HG03175 (cell line): ENCODE results near the gene FITM2.
"Not testable (repeated sequence)": the region's sequence is repeated elsewhere in the genome, so short reads cannot be mapped to it uniquely, and the experiment has no call there.

ENCODE experiments used
- ATAC-seq: cut with Tn5 transposase; IDR thresholded peaks from one replicate; pipeline ENCODE4 v1.9.1; 2021; ENCODE audit warnings: mild to moderate bottlenecking, moderate library complexity; ENCODE audit not compliant: unreplicated experiment

Gene FITM2, protein sequence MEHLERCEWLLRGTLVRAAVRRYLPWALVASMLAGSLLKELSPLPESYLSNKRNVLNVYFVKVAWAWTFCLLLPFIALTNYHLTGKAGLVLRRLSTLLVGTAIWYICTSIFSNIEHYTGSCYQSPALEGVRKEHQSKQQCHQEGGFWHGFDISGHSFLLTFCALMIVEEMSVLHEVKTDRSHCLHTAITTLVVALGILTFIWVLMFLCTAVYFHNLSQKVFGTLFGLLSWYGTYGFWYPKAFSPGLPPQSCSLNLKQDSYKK

DNA sequence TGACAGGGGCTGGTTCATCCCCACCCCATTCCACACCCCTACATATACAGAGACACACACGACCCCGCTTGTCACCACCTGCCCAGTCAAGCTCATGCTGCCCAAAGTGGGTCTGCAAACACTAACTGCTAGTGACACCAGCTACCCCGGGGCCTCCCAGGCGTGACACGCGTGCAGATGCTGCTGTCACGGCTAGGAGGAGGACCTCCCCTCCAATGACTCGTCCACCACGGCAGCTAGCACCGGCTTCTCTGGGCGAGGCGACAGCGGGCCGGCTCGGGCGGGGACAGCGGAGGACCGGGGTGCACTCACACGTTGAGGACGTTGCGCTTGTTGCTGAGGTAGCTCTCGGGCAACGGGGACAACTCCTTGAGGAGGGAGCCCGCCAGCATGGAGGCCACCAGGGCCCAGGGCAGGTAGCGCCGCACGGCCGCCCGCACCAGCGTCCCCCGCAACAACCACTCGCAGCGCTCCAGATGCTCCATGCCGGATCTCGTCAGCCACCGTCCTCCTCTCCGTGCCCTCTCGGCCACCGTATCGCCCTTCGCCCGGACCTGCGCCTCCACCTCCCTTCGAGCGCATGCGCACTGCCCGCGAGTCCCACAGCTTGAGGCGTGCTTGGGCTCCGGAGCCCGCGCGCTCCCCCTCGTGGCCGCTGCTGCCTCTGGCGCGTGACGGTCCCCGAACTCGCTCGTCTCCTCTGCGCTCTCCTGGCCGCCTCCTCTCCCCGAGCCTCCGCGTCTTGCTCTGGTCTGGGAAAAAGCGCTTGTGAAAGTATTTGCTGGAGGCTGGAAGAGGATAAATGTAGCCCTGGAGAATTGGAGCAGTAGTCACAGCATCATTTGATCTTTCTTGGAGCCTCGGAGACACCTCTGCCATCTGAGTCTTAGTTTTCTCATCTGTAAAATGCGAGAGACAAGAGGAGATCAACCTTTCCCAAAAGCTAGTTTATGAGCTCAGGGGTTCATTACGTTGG, at the start of gene FITM2:
TSS of gene FITM2 (minus strand) at position 539 of the 976 bp plus-strand sequence. CDS start at position 485, 54 bp downstream.
- peak; percentile 90 for ATAC-seq

DNA sequence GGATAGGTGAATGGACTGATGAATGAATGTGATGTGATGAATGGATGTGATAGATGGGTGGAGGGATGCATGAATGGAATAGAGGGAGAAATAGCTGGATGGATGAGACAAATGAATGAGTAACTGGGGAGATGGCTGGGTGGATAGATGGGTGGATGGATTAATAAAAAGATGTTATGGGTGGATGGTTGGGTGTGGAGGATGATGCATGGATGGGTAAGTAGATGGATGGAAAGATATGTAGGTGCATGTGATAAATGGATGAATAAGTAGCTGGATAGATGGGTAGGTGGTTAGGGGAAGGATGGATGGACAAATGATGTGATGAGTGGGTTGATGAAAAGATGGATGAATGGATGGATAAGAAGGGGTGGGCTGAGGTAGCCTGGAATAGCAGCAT, 49.2 kb upstream of the FITM2 start:
- no peak for ATAC-seq

DNA sequence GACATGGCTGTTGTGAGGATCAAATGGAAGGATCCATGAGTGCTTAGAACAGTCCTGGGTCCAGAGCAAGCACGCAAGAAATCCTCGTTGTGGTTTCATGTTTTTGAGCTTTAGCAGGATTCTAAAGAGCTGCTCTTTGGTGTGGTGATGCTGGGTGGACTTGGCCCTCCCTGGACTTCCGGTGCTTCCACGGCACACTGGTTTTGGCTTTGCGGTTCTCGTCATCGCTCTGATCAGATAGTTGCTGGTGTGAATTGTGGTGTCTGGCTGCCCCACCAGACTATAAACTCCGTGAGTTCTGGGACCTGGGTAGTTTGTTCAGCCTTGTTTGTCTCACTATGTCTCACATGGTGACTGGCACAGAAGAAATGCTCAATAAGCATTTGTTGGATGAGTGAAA, 47.8 kb upstream of the FITM2 start:
- ATAC-seq, result no peak

DNA sequence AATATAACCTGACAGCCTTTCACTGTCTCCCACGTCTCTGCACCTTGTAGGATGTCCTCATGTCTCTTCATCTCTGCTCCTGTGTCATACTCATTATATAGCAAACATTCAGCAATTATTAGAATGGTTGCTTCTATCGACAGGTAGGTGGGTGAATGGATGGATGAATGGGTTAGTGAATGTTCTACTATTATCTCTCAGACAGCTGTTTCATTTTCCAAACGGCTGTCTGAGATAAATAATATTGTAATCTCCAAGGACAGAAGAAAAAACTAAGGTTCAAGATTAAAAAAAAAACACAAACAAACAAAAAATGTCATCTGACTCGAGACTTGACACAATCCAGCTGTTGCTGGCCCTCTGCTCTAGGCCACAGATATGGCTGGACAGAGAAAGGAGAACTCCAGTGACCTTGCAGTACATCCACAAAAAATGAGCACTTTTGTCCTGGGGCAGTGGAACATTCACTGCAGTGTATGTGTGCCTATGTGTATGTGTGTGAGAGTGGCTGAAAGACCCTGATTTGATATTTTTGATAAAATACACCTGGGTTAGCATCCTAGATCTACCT, 46.6 kb upstream of the FITM2 start:
- ATAC-seq, result no peak

GRCh38 chr20:44357020-44357419, 46.0 kb upstream of the FITM2 start:
- no peak for ATAC-seq

GRCh38 chr20:44356353-44356723, 45.3 kb upstream of the FITM2 start:
- no peak for ATAC-seq

DNA sequence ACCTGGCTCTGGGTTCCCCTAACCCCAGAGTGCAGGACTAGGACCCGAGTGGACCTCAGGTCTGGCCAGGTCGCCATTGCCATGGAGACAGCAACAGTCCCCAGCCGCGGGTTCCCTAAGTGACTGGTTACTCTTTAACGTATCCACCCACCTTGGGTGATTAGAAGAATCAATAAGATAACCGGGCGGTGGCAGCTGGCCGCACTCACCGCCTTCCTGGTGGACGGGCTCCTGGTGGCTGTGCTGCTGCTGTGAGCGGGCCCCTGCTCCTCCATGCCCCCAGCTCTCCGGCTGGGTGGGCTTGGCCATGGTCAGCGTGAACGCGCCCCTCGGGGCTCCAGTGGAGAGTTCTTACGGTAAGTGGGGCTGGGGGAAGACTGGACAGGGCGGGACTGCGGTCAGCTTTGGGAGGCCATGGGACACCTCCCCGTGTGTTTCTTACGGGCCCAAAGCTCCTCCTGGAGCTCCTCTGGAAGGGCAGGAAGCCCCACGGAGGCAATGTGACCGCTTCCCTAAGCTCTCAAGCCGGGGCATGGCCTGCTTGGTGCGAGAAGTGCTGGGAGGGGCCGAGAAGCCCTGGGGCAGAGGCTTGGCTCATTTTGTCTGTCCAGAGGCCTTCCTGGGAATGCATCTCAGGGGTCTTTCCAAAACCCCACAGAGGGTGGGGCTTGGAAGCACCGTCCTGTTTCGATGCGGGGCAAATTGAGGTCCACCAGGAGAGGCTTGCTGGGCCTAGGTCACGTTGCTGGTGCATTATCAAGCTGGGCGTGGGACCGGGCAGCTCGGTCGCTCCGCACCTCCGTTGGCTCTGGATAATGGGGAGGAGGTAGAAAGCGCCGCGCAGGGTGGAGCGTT, 44.7 kb upstream of the FITM2 start, which contains the start of gene HNF4A:
TSS of gene HNF4A (plus strand) at position 202 of the 855 bp plus-strand sequence. CDS start at position 308, 106 bp downstream.
- no peak for ATAC-seq

GRCh38 chr20:44354979-44355497, 44.0 kb upstream of the FITM2 start:
- ATAC-seq, result no peak

- no peak for ATAC-seq
These were observed 39.6 kb upstream of the FITM2 start for GRCh38 chr20:44350567-44350966.

DNA sequence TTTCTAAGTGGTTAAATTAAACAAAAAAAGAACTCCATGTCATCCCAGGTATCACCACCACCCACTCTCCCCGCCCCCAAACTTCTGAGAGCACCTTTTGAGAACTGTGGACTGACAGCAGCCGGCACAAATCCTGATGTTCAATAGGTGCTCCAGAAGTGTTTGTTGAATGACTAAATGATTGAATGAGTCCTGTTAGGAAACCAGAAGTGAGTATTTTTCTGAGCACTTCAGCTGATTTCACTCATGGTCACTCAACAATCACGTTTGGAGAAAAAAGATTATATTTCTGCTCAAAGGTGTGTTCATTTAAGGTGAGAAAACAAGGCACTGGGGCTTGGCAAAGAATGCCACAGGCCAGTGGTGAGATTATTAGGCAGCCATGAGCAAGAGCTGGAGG, 38.3 kb upstream of the FITM2 start:
- no peak for ATAC-seq

- no peak for ATAC-seq
These were observed 37.2 kb upstream of the FITM2 start for GRCh38 chr20:44348168-44348659.

GRCh38 chr20:44345941-44346340, 34.9 kb upstream of the FITM2 start:
- ATAC-seq, result not testable (repeated sequence)

GRCh38 chr20:44345147-44345546, 34.1 kb upstream of the FITM2 start:
- no peak for ATAC-seq

DNA sequence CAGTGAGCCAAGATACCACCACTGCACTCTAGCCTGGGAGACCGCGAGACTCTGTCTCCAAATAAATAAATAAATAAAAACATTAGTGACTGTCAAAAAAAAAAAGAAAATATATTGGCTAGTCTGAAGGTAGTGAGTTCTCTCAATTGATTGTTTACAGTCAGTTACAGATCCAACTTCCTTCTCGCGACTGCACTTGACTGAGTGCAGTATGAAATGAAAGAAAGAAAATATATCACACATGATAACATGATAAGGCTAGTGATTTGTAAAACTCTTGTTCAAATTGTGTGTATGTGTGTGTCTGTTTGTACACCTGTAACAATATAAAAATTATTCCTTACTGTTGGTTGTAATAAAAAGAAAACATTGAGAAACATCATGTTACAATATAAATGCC, 33.7 kb upstream of the FITM2 start:
- ATAC-seq, result no peak

DNA sequence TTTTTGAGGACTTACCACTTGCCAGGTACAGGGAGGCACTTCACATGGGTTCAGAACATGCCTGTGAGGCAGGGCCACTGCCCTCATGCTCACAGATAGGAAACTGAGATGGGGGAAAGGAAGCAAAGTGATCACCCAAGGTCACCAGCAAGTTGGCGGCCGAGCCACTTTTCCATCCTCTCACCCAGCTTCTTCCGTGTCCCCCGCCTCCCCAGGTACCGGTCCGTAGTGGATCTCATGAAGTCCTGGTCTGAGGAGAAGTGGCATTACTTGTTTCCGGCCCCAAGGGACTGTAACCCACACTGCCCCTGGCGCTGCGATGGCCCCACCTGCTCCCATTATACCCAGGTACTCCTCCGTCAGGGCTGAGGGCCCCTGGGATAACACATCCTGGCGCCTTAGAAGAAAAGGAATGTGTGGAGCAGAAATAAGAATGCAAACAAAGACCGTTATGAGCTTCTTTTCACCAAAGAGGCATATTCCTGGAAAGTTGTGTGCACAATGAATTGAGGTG, 32.2 kb upstream of the FITM2 start:
- ATAC-seq, result no peak

DNA sequence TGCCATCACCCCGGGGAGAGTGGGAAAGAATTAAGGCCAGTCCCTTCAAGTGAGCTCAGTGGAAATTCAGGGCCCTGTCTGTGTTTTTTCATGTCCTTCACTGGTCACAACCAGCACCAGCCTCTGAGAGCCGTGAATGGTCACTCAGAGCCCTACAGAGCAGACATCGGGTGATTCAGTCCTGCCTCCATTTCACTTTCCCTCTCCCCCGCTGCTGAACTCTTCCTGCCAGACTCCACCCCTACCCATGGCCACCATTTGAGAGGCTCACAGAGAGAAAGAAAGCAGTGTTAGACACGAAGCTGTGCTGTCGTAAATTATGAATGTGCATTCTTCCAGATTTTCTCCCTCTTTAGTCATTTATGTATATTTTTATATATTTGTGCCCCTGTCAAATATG, 31.2 kb upstream of the FITM2 start:
- no peak for ATAC-seq

- no peak for ATAC-seq
These were observed 25.9 kb upstream of the FITM2 start, which contains the start of gene R3HDML for GRCh38 chr20:44336725-44337380. Gene R3HDML, plus strand, starts transcription at chr20:44337043. Its CDS starts 115 bp downstream, at chr20:44337158.

DNA sequence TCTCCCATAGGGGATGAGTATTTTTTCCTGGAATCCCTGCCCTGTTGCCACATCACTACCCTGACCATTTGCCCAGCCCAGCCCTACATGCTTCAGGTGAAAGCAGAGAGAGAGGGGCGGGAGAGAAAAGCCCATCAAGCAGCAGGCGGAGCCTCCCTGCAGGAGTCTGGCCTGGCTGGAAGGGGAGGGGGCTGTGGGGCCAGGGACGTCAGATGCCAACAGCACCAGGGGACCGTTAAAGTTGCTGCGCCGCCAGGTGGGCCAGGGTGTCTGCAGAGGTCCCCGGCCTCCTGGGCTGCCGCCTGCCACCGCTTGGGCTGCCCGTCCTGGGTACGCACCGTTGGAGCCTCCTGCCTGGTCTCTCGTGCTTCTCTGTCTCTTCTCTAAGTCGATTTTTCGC, 25.1 kb upstream of the FITM2 start:
- ATAC-seq, result no peak

DNA sequence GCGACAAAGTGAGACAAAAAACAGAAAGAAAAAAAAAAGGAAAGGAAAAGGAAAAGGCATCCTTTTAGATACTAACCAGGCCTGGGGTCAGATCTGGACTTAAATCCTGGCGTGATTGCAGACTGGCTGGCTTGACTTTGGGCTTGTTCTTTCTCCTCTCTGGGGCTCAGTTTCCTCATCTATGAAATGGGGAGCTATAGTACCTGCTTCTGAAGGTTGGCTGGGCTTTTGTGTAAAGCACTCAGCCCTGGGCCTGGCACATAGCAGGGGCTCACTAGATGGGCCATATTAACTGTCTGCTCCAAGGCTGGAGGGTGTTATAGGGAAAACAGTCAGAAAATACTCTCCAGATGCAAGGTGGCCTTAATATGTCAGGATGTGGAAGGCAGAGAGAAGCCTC, 24.7 kb upstream of the FITM2 start:
- no peak for ATAC-seq
